Cardiac septum (tissue), 1 donor: ENCODE measurements around the gene KNSTRN. TPM values are rescaled to one million over a fixed set of nuclear protein-coding genes. Genes with fewer than 3 reads are reported as not detected.
A peak's percentile ranks its signal among the peaks of the same experiment; 100 is the strongest.

Experiments used
- DNase-seq: peaks from one replicate; pipeline ENCODE4 v3.0.0-alpha.2; 2020; ENCODE audit warnings: low spot score
- intact Hi-C: fragments of 100-400 bp; cut with DNase I; formaldehyde crosslinking; loops from one replicate; pipeline ENCODE4 v1.14.0; 2022
- total RNA-seq: library from RNA; stranded (reverse); fragmentation: NEBNext Ultra II Directional; extraction: Animal tissue kit (Norgen Biotek cat#: 25700); gene quantifications from one replicate; pipeline ENCODE4 v1.2.1, GENCODE V29; 2021
- donor health status: DM: no; HTN: no; CAD: no.

KNSTRN gene
- total RNA-seq, 1 donor from 2014 or later, result 7.5 TPM

- intact Hi-C loops, result no loop called here
- no peak for DNase-seq
Measured at GRCh38 chr15:40439461-40439959, 57.0 kb downstream of the KNSTRN start.

DNA sequence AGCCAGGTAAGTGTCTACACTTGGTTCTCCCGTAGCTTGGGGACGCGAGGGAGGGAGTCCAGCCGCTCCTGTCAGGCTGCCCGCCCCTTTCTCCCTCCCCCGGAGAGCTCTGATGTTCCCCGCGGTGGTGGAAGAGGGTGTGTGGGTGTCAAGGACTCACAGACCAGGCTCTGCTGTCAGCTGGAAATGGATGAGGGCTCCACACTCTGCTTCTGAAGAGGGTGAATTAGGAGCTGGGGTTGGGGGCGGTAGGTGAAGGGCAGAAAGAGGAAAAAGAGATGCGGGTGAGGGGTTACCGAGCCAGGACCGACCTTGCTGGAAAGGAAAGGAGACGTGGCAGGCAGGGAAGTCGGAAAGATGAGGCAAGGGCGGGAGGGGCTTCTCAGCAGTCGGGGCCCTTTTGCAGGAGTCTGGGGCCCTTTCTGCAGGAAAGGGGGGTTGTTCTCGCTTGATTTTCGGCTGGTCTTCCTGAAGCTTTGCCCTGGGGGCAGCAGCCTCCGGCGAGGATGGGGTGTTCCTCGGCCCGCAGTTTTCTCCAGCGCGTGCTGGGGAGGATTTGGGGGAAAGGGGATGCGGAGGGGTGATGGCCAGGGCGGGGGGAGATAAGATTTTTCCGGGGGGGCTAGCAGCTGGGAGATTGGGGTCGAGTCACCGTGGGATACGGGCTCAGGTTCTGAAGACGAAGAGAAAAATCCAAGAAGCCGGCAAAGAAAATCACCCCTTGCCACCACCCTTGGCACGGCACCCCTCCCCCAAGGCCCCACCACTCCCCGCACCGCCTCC is 57.6 kb downstream of the KNSTRN start:
- no peak for DNase-seq
- intact Hi-C loops, result loop anchor here (5.0 kb wide), 1 partner anchor 67 kb away; no protein-coding TSS in a partner anchor

GRCh38 chr15:40440743-40441564 is 58.4 kb downstream of the KNSTRN start, which contains the start of gene BAHD1:
BAHD1 (plus strand) TSS chr15:40440953; CDS start chr15:40458465, 17,512 bp downstream.
- peak; percentile 99 for DNase-seq
- intact Hi-C loops, result loop anchor here (5.0 kb wide), 1 partner anchor 66 kb away; no protein-coding TSS in a partner anchor

DNA sequence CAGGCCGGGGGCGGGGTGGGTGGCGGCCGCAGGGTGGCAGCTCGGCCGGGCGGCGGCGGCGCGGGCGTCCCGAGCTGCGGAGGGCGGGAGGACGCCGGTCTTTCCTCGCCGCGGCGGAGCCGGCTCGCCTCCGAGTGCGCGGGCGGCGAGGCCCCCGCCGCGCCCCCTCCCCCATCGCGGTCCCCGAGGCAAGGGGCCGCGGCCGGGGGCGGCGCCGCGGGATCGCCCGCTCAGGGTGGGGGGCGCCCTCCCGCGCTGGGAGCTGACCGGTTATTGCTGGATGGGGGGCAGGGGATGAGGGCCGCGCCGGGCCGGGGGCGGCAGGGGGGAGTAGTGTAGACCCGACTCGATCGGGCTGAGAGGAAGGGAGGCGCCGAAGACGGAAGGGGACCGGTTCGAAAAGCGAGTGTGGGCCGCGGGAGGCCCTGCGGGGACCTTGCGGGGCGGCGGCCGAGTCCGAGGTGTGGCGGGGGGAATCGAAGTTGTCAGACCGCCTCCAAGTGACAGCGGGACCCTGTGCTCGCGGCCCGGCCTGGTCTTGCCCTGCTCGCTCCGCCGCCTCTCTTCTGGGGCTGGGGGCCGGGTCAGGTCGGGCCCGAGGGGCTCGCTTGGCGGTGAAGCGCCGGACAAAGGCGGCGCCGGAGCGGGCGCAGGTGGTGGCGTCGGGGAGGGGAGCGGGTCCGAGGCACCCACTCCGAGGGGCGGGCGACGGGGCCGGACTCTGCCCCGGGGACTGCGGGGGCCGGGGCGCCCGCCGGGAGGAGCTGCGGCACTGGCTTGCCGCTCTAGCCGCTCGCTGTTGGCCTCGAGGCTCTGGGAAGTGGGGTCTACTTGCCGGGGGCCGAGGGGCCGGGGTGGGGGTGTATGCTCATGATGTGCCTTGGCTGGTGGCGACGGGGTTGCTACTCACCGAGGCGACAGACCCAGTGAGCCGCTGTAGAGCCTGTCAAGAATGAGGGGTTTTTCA is 59.3 kb downstream of the KNSTRN start:
- no peak for DNase-seq
- intact Hi-C loops, result loop anchor here (5.0 kb wide), 1 partner anchor 65 kb away; no protein-coding TSS in a partner anchor

DNA sequence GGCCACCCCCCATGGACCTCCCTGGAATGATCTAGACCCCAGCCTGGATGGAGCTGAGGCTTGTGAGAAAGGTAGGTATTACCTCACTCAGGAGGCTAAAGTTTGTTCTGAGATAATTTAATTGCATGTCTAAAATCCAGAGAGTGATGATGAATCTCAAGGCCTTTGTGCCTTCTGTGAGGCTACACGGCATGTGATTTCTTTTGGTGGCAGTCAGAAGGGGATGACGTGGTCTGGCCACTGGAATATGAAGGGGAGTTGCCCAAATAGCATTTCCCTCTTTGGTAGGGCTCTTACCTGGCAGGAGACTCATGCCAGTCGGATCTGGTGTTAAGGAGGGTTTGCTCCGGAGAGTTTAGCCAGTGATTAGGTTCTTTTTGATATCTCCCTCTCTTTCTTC is 60.7 kb downstream of the KNSTRN start:
- DNase-seq, result no peak
- intact Hi-C loops, result loop anchor here (1.0 to 5.0 kb wide), 2 partner anchors 28 to 64 kb away; no protein-coding TSS in a partner anchor

DNA sequence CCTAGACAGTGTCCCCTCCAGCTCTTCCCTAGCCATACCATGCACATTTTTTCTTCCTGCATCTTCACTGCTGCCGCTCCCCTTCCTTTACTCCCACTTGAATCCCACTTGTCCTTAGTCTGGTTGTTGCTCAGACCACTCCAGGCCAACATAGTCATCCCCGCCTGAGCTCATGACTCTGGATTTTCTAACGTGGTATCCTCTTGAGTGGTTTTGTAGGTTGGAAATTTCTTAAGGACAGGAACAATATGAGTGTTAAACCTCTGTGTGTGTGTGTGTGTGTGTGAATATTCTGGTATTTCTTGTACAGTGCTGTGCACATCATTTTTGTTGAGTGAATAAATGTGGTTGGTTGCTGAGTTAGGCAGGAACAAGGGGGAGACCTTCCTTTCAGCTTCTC is 61.3 kb downstream of the KNSTRN start:
- intact Hi-C loops, result loop anchor here (1.0 to 5.0 kb wide), 2 partner anchors 27 to 63 kb away; no protein-coding TSS in a partner anchor
- DNase-seq, result no peak

Other genes starting within 250 kb of the KNSTRN start
- 0.43 TPM for gene BUB1B, start 221.7 kb upstream of the KNSTRN start, total RNA-seq
- 2.6 TPM for gene PAK6, start 143.7 kb upstream of the KNSTRN start, total RNA-seq
- gene ANKRD63, start 99.7 kb upstream of the KNSTRN start, total RNA-seq, result not detected
- gene PLCB2, start 74.8 kb upstream of the KNSTRN start, total RNA-seq, result 4.6 TPM
- 40.0 TPM for gene INAFM2, start 59.0 kb upstream of the KNSTRN start, total RNA-seq
- 178 TPM for gene CCDC9B, start 41.8 kb upstream of the KNSTRN start, total RNA-seq
- not detected for gene PHGR1, start 31.7 kb upstream of the KNSTRN start, total RNA-seq
- gene DISP2, start 24.5 kb upstream of the KNSTRN start, total RNA-seq, result 1.2 TPM
- 106 TPM for gene IVD, start 23.1 kb downstream of the KNSTRN start, total RNA-seq
- gene BAHD1, start 58.2 kb downstream of the KNSTRN start, total RNA-seq, result 17.7 TPM
- gene CHST14, start 88.3 kb downstream of the KNSTRN start, total RNA-seq, result 8.4 TPM
- gene CCDC32, start 182.3 kb downstream of the KNSTRN start, total RNA-seq, result 21.3 TPM
- 8.7 TPM for gene RPUSD2, start 186.6 kb downstream of the KNSTRN start, total RNA-seq
- 0.43 TPM for gene KNL1, start 211.5 kb downstream of the KNSTRN start, total RNA-seq